Urothelium cell line (cell line): ENCODE results near the gene SUB1.
"Not testable (repeated sequence)": the region's sequence is repeated elsewhere in the genome, so short reads cannot be mapped to it uniquely, and the experiment has no call there.

ENCODE experiments used
- DNase-seq: peaks from one replicate; pipeline ENCODE4 v3.0.0; 2011; ENCODE audit warnings: low spot score, mixed read lengths
- FAIRE-seq: peaks from 2 replicates; lab custom pipeline; 2011; peaks lifted over from hg19 to GRCh38; lab: Jason Lieb, UNC

Gene SUB1

DNA sequence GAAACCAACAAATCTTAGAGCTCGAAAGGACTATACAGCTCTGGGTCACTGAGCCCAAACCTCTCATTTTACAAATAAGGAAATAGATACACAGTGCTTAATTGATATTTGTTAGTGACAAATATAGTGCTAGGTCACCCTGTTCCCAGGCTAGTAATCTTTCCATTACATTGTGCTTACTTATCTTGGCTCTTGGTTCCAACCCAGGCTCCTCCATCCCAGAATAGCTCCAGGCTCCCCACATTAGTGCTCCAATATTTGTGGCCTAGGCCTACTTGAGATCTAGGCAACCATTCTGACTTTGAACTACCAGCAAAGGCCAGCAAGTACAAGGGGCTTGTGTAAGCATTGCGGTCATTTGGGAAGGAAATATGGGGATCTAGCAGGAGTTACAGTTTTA is 21.7 kb upstream of the SUB1 start:
- FAIRE-seq: no peak
- no peak for DNase-seq

DNA sequence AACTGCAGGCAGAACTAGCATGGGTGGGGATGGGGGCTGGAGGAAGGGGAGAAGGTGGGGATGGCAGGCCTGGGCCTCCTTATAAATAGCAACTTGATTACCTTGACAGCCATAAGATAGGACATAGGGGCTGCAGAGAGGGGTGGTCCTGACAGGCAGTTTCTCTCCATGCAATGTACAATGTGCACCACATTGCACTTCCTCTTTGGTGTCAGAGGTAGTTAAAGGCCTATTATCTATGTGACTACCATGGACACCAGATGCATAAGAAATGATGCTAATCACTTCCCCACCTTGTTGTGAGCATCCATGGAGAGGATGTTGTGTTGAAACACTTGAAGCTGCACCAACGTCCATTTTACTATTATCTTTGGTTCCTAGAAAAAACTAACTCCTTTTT is 20.2 kb upstream of the SUB1 start:
- DNase-seq (no peak), FAIRE-seq (no peak)

DNA sequence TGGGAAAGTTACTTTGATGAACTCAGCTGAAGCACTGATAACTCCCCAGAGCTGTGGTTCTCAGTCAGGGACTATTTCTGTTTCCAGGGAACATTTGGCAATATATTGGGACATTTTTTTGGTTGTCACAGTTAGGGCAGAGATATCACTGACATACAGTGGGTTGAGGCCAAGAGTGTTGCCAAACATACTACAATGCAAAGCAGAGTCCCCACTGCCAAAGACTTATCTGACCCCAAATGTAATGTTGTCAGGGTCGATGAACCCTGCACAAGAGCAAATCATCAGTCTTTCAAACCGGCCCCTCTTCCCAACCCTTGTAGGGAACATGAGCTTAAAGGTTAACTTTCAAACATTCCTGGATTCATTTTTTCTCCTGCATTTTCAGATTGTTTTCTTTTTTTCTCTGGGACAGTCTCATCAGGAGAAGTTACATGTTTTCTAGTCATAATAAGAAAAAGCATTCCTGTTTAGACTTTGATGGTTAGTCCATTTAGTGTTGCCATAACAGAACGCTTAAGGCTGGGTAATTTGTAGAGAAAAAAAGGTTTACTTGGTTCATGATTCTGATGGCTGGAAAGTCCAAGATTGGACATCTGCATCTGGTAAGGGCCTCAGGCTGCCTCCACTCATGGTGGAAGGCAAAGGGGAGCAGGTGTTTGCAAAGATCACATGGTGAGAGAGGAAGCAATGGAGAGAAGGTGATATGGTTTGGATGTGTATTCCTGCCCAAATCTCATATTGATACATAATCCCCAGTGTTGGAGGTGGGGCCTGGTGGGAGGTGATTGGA is 18.8 kb upstream of the SUB1 start:
- no peak for DNase-seq
- no peak for FAIRE-seq

DNA sequence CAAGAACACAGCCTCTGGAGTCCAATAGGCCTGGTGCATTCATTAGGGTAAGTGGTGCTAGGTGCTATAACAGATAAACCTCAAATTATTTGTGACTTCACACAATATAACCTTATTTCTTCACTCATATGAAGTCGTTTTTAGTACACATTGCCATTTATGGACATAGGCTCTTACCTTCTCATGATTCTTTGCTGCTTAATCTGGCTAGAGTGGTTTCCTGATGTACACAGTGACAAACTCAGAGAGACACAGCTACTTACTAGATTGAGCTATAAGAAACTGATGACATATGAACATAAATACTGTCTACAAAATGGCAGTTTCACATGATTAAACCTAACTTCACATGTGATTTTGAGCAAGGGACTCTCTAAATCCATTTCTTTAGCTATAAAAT is 14.2 kb upstream of the SUB1 start:
- DNase-seq (no peak), FAIRE-seq (no peak)

DNA sequence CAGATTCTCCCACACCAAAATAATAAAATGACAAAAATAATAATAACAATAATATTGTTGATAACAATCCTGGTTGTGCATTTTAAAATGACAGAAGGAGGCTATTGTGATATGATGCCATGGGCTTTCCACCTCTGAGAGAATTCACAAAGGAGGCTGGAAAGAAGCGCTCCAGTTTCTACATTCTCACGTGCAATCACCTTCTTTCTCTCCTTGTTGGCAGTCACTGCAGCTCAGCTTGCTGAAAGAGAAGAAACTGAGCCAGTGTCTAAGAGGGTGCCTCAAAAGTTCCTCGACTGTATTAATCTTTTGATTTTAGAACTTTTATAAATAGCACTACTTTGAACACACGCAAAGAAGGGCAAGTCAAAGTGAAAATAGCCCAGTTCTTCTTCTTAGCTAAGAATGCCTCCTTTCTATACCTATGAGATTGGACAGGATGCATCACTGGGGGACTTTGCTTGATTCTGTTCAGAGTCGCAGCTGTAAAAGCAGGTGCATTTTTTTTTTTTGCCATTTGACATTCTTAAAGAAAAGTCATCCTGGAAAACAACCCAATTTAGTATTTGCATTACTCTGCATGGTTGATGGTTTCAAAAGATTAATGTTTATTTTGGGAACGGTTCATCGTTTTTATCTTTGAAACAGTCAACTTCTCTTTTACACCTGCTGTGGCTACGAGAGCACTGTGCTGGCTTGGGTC is 12.4 kb upstream of the SUB1 start:
- FAIRE-seq: no peak
- DNase-seq: no peak

DNA sequence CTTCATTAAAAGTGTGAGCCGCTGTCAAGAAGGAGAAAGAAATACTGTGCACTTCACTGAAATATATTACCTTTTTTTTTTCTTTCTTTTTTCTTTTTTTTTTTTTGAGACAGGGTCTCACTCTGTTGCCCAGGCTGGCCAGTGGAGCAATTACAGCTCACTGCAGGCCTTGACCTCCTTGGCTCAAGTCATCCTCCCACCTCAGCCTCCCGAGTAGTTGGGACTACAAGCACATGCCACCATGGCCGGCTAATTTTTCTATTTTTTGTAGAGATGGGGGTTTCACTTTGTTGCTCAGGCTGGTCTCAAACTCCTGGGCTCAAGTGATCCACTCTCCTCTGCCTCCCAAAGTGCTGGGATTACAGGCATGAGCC is 11.9 kb upstream of the SUB1 start:
- not testable (repeated sequence) for FAIRE-seq

DNA sequence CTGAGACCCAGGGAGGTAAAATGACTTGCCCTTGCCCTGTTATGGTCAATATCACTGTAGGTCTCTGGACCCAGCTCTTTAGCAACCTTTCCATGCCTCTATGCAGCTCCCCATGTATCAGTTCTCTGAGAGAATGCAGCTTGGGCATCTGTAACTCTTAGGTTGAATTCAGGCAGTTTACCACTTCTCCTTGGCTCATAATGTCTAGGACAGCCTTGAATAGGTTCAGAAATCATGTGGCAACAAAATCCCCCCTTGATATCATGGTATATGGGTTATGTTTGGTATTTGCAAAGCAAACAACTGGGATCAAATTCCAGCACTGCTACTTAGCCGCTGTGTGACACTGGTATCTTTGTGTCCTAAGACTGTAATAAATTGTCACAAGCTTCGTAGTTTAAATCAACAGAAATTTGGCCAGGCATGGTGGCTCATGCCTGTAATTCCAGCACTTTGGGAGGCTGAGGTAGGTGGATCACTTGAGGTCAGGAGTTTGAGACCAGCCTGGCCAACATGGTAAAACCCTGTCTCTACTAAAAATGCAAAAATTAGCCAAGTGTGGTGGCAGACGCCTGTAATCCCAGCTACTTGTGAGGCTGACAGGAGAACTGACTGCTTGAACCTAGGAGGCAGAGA is 10.7 kb upstream of the SUB1 start:
- FAIRE-seq (no peak), DNase-seq (no peak)

More for the DNA sequence above, 11.9 kb upstream of the SUB1 start:
- not testable (repeated sequence) for DNase-seq

DNA sequence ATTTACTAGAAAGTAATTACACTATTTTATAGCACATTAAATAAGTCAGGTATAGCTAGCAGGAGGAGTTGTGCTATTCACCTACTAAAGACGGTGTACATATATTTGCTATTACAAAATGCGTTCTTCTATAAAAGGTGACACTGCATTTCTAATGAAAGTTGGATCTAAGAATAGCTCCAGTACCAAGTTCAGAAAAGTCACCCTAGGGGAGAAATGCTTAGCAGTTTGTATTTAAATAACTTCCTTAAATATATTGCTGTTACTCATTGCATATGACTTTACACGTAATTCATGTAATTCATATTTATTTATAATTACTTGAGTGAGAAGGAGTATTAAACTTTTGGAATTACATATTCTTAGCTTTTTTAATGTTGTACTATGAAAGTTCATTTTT is 7.0 kb upstream of the SUB1 start:
- DNase-seq (no peak), FAIRE-seq (no peak)

DNA sequence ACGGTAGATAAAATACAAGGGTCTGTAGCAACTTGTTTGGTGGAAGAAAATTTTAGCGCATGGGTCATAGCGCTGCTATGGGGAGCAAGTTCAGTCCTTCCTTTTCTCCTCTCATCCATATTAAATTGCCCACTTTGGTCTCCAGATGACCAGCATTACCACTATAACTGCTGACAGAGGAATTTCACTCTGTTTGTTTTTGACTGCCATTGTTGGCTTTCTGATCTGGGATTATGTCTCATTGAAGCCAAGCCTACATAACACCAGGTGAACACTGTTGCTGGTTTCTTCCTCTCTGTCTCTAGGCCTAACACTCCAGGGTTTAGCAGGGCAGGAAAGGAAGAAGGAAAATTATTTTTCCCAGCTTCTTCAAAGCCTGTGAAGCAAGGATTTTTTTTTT is 6.6 kb upstream of the SUB1 start:
- FAIRE-seq (no peak), DNase-seq (no peak)

DNA sequence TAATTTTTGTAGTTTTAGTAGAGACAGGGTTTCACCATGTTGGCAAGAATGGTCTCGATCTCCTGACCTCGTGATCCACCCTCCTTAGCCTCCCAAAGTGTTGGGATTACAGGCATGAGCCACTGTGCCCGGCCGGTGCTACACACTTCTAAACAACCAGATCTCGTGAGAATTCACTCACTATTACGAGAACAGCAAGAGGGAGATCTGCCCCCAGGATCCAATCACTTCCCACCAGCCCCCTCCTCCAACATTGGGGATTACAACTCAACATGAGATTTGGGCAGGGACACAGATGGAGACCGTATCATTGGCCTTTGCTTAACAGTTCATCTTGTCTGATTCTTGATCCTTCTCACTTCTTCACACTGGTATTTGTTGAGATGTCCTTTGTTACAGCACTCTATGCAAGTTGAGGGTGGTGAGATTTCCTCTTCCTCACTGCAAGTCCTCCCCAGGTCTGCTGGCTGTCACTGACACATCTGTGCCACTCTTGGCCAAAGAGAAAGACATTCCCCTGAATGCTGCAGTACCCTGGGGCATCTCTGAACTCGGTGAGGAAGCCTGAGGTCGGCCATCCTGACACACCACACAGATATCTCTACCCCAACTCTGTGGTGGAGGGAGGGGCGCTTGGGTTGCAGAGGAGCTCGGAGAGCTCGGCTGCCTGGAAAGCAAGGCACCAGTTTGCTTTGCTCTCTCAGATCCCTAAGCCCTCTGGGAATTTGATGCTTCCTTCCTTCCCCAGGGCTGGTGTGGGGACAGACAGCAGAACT is 4.2 kb upstream of the SUB1 start:
- DNase-seq (no peak), FAIRE-seq (no peak)

DNA sequence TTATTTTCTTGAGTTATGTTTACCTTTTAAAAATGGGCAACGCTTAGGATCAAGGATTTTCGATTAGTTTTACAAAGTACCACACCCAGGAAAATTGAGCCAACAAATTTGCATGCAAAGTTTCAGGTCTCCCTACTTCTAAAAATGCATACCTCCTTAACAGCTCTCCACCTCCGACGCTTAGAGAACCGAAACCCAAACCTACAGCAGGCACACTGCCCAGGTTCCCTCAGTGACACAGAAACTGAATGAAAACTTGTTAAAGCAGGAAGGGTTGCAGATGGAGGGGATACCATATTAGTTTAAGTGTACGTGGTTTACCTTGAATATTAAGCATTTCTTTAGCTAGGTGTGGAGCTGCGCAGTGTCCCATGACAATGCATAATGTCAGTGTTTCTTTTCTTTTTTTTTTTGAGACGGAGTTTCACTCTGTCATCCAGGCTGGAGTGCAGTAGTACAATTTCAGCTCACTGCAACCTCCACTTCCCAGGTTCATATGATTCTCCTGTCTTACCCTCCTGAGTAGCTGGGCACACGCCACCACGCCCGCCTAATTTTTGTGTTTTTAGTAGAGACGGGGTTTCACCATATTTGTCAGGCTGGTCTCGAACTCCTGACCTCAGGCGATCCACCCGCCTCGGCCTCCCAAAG is 1.6 kb upstream of the SUB1 start:
- DNase-seq (no peak), FAIRE-seq (no peak)

DNA sequence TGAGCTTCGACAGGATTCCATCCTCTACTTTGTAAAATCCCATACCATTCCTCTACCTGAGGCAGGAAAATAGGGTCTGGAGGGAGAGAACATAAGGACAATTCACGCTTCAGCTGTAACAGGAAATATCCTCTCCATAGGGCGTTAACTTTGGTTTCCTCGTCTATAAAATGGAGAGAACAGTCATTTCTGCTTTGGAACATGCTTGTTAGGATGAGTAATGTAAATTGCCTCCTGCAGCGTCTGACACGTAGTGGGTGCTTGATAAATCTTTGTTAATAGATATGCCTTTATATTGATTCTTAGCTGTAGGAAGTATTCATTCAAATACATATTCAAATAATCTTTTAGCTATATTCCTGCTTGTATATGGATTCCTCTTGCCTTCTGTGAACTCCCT is 711 bp upstream of the SUB1 start:
- DNase-seq: no peak

DNA sequence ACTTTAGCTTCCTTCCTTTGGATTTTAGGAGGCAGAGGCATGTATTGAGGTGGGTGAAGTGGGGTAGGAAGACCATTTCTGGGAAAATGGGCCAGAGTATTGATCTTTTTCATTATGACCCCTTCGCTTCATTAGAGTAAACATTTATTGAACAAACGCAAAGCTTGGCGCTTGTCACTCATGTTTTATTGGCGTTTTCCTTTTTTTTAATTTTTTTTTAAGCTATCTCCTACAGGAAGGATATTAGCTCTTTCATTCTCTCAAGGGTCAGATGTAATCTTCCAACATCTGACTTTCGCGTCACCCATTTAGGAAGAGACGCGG is 273 bp upstream of the SUB1 start:
- no peak for FAIRE-seq
- no peak for DNase-seq

More for the DNA sequence above, 711 bp upstream of the SUB1 start:
- FAIRE-seq: no peak

DNA sequence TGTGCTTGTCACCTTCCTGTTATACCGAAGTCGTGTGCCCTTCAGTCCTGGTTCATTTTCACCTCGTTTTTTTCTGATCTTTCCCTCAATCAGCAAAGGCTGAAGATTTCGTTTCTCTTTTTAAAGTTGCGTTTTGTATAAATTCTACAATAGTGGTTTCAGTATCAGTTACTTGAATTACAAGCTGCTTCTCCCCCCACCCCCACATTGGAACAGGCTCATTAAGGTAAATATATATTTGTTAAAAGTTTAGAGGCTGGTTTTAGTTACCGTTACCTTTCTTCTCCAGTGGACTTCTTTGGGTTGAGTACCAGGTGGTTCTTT is 881 bp downstream of the SUB1 start:
- no peak for DNase-seq
- FAIRE-seq: no peak

DNA sequence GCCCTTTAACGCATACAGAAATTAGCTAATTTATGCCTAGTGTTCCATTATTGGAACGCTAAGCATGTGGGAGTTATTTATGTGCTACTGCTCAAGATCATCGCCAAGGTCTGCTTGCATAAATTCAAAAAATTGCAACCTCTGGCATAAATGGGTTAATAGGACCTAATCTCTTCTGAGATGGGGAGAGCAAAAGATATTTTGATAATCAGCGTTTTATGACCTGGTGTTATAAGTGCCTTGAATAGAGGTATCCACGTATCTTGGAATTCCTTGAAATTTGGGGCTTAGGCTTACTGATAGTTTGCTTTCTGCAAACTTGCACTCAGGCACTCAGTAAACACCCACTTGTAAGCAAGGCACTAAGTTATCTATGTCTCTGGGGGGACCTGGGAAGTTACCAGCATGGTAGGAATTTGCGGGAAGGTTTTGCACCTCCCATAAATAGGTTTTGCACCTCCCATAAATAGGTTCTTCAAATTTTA is 1.8 kb downstream of the SUB1 start:
- DNase-seq (no peak), FAIRE-seq (no peak)

DNA sequence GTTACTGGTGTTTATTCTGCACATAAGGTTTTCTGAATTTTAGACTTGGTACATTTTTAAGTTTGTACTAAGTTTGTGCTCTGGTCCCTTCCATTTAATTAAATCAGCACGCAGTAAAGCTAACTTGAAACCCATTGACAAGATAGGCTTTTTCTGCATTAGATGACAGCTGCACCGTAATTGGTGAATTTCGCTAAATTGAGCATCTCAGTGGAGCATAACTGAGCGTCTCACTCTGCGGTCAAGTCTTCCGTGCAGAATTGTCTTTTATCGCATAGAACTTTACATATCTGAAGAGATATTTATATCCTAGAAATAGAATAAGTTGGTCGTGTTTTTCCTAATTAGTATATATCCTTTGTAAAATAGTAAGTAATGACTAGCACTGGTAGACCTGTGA is 4.1 kb downstream of the SUB1 start:
- FAIRE-seq (no peak), DNase-seq (no peak)

DNA sequence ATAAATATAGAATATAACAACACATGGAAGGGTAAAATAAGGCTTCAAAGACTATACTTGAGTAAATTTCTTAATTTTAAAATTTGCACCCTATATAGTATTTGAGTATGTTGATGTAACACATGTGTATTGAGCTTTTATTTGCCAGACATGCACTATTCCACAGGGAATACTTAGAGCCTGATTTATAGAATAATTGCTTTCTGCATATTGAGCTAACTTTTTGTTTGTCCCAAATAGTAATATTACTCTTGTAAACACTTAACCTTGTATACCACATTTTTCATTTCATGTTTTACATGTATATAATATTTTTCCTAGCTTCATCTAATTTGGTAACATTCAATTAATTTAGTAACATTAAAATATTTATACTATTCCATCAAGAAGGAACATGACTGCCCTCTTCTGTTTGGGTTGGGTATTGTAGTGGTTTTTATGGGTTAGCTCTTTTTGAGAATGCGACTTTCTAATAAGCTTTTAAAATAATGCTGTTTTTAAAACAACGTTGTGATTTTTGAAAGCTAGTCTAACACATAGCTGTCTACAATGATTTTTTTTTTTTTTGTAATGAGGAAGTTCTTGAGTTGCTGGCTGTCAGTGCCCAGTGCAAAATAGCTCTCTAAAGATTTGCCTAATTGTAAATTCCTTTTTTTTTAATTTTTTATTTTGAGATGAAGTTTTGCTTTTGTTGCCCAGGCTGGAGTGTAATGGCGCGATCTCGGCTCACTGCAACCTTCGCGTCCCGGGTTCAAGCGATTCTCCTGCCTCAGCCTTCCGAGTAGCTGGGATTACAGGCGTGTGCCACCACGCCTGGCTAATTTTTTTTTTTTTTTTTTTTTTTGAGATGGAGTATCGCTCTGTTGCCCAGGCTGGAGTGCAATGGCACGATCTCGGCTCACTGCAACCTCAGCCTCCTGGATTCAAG is 4.8 kb downstream of the SUB1 start:
- DNase-seq (no peak), FAIRE-seq (no peak)

DNA sequence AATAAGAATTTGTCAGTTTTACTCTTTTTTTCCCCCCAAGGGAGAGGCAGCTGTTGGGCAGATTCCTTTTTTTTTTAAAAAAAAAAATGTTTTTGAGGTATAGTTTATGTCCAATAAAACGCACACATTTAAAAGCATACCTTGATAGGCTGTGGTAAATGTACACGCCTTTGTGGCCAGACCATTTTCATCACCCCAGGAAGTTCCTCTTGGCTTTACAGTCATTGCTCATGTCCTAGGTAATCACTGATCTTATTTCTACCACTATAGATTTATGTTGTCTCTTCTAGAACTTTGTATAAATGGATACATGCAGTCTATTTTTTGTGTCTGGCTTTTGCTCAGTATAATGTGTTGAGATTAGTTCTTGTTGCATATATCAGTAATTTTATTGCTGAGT is 9.8 kb downstream of the SUB1 start:
- FAIRE-seq (no peak), DNase-seq (no peak)

DNA sequence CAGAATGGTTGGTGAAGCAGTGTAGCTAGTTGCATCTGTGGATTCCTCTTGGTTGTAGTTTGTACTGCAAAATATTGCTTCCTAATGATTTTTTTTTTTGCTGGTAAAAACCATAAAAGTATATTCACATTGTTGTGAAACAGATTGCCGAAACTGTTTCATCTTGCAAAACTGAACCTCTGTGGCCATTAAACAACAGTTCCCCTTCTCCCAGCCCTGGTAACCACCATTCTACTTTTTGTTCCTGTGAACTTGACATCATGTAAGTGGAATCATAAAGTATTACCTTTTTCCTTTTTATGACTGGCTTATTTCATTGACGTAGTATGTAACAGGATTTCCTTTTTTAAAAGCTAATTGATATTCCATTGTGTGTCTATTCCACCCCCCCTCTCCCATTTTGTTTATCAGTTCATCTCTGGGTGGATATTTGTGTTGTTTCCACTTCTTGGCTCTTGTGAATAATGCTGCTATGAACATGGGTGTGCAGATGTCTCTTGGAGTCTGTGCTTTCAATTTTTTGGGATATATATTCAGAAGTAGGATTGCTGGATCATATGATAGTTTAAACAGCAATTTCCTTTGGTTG is 11.8 kb downstream of the SUB1 start:
- DNase-seq (no peak), FAIRE-seq (no peak)
